Activated CD4-positive, CD25-positive, alpha-beta regulatory T cell treated with anti-CD3 and anti-CD28 coated beads, Interleukin-2, amount 50 U/mL, for 72 hours (primary cell): ENCODE data around the gene SNX24.
A peak's percentile ranks its signal among the peaks of the same experiment; 100 is the strongest.

Source experiments
- DNase-seq: peaks from one replicate; pipeline ENCODE4 v3.0.0; 2021

The SNX24 gene

DNA sequence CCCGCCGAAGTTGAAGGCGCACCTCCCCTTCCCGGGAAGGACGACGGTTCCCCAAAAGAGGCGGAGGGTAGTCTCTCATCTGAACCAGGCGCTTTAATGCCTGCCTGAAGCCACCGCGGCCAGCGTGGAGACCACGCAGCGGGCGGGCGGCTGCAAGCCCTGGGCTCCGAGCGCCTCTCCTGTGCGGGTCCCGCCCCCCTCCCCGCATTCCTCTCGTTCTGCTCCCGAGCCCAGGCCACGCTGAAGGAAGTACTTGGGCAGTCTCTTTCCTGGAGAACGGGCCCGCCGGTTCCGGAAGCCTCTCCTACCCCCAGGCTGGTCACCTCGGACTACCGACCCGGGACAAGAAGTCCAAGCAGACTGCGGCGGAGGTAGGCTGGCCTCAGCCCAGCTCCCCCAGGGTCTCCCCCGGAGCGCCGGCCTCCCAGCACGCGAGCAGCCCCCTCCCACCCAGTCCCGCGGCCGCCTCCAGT, 190.5 kb downstream of the SNX24 start:
- no peak for DNase-seq

DNA sequence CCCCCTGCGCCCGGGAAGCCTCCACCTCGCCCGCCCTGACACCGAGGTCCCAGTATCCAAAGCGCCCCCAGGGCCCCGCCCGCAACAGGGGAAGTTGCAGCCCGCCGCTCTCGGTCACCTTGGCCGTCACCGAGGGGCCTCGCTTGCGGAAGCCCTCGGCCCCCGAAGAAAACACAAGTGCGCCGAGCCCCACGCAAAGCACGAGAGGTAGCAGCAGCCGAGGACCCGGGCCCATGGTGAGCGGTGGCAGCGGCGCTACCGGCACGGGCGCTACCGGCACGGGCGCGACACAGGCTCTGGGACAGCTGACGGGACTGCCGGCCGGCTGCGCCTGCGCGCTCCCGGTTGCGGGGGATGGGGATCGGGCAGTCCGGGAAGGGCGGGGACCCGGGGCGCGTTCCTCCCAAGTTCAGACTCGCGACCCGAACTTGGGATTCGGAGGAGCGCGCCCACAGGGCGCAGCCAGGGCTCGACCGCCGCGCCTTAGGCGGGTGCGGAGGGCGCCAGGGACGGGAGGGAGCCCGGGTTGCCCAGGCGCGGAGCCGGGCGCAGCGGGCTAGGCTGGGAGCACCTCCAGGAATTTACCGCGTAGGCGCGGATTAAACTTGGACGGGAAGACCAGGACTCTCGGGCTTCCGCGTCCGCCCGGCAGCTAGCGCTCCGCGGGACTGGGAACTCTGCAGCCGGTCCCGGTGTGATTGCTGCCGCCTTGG, 191.1 kb downstream of the SNX24 start, which contains the start of gene PPIC:
Gene PPIC, minus strand, starts transcription at position 335 of the 713 bp plus-strand sequence. Its CDS starts 100 bp downstream, at position 235.
- peak; percentile 31 for DNase-seq

DNA sequence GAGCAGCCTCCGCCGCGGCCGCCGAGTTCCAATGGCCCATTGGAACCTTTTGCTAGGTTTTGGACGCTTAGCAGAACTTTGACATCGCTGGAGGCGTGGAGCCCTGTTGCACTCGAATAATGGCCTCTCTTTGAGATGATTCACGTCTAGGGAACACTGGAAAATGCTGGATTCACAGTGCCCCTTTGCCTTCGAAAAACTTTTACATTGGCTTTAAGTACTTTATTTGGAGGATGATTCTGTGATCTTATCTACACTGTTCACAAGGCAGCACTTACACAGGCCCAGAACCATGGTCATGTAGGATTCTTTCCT, 191.6 kb downstream of the SNX24 start:
- DNase-seq: no peak

DNA sequence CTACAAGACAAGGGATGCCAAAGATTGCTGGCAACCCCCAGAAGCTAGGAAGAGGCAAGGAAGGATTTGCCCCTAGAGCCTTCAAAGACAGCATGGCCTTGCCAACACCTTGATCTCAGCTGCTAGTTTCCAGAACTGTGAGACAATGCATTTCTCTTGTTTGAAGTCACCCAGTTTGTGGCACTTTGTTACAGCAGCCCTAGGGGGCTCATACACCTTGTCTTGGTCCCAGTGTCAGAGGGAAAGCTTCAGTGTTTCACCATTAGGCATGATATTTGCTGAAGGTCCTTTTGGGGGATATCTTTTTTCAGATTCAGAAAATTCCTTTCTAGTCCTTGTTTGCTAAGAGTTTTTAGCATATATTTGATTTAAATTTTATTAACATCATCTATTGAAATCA, 194.3 kb downstream of the SNX24 start:
- DNase-seq: no peak

DNA sequence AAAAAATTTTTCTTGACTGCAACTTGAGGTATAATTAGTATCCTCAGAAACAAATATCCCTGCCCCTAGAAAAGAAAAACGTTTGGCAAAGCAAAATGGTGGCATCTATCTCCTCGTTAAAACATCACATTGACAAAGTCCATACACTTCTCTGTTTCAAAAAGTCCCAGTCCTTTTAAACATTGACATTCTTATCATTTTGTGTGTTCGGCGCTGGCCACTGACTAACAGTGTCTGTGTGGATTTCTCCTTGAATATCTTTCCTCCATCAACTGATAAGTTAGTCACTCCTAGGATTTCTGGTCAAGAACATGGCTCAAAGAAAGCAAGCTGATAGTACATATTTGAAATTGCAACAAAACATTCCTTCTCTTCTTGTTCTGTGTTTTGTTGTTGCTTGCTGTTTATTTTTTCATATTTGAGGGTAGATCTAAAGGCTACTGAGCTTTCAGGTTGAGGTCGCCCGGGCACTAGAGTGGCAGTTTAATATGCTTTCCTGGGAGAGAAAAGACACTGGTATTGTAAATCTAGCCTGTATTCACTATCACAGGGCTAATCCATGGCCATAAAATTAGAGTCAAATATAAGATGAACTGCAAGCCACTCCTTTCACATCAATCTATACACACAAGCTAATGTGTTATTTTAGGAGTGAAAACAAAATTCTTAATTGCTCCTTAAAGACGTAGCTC, 199.7 kb downstream of the SNX24 start:
- no peak for DNase-seq

DNA sequence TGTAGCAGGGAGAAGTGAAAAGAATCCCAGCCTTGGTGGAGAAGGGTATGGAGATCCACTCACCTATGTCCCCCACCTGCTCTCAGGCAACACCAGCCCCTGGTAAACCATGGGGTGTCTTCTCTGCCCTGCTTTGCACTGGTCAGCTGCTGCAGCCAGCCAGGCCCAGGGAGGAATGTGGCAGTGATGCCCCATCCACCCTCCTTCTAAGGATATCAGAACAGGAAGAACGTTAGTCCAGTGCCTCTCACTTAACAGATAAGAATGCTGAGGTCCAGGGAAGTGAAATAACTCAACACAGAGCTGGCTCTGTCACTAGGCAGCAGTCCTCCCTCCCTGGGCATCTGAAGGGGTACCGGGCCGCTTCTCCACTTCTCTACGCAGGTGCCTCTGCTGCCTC, 200.8 kb downstream of the SNX24 start:
- no peak for DNase-seq

DNA sequence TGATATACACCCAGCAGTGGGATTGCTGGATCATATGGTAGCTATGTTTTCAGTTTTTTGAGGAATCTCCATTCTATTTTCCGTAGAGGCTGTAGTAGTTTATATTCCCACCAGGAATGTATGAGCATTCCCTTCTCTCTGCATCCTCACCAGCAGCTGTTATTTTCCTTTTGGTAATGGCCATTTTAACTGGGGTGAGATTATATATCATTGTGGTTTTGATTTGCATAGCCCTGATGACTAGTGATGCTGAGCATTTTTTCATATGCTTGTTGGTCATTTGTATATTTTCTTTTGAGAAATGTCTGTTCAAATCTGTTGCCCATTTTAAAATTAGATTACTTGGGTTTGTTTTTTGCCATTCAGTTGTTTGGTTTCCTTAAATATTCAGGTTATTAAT, 202.3 kb downstream of the SNX24 start:
- DNase-seq: no peak

DNA sequence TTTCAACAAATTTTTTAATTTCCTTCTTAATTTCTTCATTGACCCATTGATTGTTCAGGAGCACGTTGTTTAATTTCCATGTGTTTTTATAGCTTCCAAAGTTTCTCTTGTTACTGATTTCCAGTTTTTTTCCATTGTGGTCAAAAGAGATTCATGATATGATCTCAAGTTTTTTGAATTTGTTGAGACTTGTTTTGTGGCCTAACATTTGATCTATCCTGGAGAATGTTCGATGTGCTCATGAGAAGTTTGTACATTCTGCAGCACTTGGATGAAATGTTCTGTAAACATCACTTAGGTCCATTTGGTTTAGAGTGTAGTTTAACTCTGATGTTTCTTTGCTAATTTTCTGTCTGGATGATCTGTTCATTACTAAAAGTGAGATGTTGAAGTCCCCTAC, 205.8 kb downstream of the SNX24 start:
- DNase-seq: no peak
